Bone marrow (tissue), 2 donors: ENCODE measurements around the gene GABRG3.

Source experiments
- DNase-seq, 2 donors: peaks; one replicate each; lab custom pipeline; 2025; lab: John Stamatoyannopoulos, UW

GABRG3 gene

DNA sequence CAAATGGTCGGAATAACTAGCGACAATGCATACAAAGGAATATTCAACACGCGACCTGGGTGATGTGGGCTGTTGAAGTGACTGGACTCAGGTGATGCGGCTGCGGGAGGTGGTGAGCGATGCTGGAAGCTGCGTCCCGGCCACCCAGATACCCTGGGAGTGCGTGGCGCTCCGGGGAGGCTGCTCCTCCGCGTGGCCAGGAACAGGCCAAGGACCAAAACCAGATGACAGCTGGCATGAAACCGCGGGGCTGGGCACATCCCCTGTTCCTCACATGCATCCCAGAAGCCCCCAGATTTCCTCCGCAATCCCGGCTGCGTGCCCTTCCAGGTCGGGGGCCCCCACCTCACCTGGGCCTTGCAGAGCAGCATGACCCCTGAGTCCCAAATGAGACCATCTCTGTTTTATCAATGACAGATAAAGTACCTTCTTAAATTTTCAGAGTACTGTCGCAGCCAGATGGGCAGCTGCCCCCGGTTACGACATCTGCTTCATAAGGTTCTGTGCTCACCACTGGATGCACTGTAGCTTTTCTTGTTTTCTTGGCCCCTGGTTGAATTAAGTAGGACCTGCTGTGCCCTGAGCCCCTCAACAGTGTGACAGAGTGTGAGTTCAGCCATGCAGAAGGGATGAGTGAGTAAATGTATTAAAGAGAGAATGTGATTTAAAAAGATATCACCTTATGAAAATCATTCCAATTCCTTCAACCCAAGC is 278.2 kb downstream of the GABRG3 start:
- DNase-seq = no peak

- no peak for DNase-seq
Measured at GRCh38 chr15:27249760-27250109, 278.8 kb downstream of the GABRG3 start.

- no peak for DNase-seq
Measured at GRCh38 chr15:27250223-27250622, 279.2 kb downstream of the GABRG3 start.

DNA sequence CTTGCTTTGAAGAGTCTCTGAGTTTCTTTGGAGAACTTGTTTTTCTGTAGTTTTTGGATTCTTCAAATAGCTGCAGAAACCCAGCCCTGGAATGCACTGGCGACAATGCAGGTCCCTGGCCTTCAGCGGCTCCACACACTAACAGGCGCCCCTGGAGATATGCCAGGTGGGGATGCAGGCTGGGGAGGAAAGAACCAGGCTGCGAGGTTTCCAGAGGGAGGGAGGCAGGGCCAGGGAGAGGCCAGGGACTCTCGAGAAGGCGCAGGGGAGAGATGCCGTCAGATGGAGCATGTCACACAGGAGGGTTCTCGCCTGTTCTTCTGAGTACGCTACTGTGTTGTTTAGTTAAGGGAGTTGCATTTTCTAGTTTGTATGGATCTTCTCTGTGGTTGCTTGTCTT is 283.1 kb downstream of the GABRG3 start:
- no peak for DNase-seq

- no peak for DNase-seq
Measured at GRCh38 chr15:27254801-27255200, 283.8 kb downstream of the GABRG3 start.

- no peak for DNase-seq
Measured at GRCh38 chr15:27256446-27256845, 285.5 kb downstream of the GABRG3 start.

- no peak for DNase-seq
Measured at GRCh38 chr15:27258287-27258686, 287.3 kb downstream of the GABRG3 start.

DNA sequence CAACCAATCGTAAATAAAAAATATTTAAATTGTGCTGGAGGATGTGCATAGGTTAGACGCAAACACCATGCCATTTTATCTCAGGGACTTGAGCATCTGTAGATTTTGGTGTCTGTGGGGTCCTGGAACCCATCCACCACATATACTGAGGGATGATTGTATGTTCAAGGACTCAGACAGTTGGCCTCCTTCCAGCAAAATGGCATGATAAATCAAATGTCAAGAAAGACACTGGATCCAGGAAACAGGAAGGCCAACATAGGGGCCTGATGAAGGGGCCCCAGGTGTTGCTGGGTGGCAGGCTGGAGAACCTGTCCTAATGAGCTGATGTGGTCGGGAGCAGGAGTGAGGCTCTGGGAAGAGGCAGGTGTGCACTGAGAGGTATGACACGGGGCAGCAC is 289.5 kb downstream of the GABRG3 start:
- DNase-seq = no peak

DNA sequence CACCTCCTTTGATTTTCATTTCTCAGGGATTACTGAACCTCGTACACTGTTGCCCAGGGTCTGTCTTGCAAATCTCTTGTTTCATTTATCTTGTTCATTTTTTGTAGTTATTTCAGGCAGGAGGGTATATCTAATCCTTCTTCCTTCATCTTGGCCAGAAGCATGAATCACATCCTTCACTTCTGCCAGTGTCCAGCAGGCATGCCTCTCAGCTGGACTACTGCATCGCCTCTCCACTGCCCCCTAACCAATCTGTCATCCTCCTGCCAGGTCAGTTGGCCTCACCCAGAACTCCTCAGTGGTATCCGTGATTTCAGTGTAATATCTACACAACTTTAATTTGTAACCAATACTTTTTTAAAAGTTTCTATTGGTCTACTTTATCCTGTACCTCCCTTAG is 297.9 kb downstream of the GABRG3 start:
- no peak for DNase-seq

GRCh38 chr15:27271258-27271657 is 300.3 kb downstream of the GABRG3 start:
- no peak for DNase-seq

GRCh38 chr15:27272427-27272826 is 301.4 kb downstream of the GABRG3 start:
- DNase-seq = no peak

DNA sequence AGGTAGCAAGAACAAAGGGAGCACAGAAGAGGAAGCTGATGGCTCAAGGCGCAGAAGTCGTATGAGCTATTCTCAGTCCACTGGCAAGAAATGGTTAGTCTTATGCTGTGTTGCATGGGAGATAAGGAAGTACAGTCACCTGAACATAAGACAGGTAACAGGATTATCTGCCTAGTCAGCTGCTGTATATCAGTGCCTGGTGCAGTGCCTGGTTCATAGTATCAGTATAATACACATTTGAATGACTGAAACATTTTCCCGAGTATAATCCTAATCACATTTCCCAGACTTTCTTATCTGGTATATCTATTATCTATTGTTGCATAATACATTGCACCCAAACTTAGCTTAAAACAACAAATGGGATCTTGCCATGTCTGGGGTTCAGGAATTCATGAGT is 302.5 kb downstream of the GABRG3 start:
- no peak for DNase-seq

DNA sequence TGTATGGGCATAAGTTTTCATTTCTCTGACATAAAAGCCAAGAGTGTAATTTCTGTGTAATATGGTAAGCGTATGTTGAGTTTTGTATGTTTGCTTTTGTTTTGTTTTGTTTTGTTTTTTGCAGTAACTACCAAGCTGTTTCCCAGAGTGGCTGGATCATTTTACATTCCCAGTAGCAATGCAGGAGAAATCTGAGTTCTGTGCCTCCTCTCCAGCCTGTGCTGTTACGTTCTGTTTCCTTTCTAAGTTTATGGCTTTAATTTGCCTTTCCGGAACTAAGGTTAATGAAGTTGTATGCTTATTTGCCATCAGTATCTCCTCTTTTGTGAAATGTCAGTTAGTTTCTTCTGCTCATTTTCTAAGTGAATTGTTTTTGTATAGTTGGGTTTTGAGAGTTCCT is 307.8 kb downstream of the GABRG3 start:
- no peak for DNase-seq

DNA sequence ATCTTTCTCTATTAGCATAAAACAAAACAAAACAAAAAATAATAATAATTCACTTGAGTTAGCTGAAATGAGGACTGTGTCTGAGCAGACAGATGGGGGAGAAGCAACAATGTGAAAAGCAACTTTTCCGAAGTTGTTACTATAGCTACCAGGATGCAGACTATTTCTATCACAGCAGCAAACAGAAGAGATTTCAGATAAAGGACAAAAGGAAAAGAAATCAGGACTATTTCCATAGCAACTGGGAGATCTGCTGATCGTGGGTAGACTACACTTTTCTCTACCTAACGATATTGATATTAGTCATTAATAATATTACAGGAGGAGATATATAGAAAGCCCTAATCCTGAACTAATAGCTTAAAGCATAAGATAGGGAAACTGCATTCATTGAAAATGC is 321.7 kb downstream of the GABRG3 start:
- no peak for DNase-seq

DNA sequence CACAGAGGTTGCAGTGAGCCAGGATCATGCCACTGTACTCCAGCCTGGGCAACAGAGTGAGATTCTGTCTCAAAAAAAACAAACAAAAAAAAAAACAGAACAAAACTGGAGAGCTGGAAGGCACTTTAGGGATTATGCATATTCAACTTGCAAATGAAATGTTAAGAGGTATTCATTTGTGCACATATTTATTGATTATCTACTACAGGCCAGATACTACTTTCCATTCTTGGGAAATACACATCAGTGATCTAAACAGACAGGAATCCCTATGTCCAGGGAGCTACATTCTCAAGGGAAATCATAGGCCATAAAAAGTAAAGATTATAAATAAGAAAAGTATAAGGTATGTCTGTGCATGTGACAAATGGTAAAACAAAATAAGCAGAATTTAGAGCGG is 322.6 kb downstream of the GABRG3 start:
- DNase-seq = no peak

GRCh38 chr15:27317736-27318135 is 346.8 kb downstream of the GABRG3 start:
- DNase-seq = no peak

GRCh38 chr15:27323801-27324200 is 352.8 kb downstream of the GABRG3 start:
- DNase-seq = no peak

DNA sequence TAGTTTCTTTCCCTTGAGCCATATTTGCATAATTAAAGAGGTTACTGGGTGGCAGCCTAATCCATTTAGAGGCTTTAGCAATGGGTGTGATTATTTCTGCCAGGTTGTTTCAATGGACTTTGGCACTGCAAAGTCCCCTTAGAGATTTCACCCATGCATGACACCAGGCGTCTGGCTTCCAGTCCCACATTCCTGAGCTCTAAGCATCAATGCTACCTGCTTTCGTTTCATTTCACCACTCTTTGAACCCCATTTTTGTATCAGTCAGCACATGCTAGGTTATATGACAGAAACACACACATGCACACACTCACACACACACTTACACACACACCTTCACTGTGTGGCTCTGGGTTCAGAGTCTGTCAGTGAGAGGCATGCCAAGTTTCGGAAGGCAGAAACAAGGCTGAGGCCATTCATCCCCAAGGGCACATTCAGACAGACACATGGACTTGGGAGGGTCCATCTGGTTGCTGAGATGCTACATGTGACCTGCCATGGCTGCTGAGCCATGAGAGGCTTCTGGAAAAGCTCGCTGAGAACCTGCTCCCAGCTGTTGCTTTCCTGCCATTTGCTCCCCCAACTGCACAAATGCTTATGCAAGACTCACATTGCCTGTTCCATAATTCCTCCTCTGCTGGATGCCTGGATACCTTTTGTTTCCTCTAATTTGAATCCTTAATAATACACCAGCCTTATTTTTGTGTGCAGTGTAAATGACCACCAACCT is 354.1 kb downstream of the GABRG3 start:
- no peak for DNase-seq

- DNase-seq = no peak
Measured at GRCh38 chr15:27327467-27328025, 356.6 kb downstream of the GABRG3 start.

- DNase-seq = no peak
Measured at GRCh38 chr15:27328186-27328585, 357.2 kb downstream of the GABRG3 start.

DNA sequence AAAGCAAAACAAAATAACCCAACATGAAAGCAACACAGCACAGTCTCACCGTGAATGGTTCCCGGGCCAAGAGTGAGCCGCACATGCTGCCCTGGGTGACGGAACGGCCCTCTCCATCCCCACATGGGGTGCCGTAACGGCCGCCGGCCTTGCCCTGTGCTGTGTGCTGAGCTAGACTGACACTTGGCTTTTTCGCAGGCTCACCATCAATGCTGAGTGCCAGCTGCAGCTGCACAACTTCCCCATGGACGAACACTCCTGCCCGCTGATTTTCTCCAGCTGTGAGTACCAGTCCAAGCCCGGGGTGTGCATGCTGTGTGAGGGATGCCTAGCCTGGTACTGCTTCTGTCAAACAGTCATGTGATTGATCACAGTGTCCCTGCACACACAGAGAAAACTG is 357.6 kb downstream of the GABRG3 start:
- no peak for DNase-seq

- DNase-seq = no peak
Measured at GRCh38 chr15:27330326-27330725, 359.3 kb downstream of the GABRG3 start.

DNA sequence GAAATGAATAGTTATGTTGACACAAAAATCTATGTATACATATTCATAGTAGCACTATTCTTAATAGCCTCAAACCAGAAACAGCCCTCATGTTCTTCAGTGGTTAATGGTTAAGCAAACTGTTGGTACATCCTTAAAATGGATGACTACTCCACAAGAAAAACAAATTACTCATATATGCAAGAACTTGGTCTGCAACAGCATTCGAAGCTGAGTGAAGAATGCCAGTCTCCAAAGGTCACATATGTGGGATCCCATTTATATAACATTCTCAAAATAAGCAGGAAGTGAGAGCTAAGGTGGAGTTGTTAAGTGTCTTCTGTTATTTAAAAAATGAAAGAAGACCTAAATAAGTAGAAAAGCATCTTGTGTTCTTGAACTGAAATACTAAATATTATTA is 365.7 kb downstream of the GABRG3 start:
- DNase-seq = no peak

- no peak for DNase-seq
Measured at GRCh38 chr15:27339138-27339537, 368.2 kb downstream of the GABRG3 start.
